Neural progenitor cell (in vitro differentiated cells): ENCODE data around the gene PMIS2.

ENCODE experiments used
- EZH2 ChIP-seq: fragments of 200-600 bp; sonication (generic); IDR thresholded peaks from 2 replicates; pipeline ENCODE4 v1.6.1; 2017; ENCODE audit warnings: antibody characterized with exemption, mild to moderate bottlenecking, moderate library complexity
- TF ChIP-seq, protein P1 (sequence below): fragments of 200-600 bp; sonication (generic); IDR thresholded peaks from 2 replicates; pipeline ENCODE4 v1.5.1; 2017; ENCODE audit warnings: antibody characterized with exemption, mild to moderate bottlenecking

DNA sequence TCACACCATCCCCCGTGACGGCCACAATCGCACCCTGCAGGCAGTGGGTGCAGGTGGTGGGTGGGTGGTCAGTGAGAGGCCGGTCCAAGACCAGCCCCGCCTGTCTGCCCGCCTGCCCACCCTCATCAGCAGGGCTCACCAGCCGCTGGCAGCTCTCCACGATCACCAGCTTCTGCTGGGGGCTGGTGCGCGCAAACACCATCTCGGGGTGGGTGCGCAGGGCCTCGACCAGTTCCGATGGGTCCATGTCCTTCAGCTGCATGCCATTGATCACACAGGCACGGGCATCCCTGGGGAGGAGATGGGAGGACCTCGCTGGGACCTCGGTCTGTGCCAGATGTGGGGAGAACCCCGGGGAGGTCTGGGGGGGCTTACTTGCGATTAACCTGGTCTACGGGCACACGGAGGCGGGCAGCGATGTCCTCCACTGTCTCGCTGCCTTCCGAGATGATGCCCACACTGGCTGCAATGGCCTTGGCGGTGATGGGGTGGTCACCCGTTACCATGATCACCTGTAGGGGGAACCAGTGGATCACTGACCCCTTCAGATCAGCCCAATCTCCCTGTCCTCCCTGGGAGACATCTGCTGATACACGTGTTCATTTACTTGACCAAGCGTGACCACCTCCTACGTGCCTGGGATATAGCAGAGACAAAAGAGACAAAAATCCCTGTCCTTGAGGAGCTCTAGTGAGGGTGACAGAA, 30.5 kb upstream of the PMIS2 start:
- TF ChIP-seq EZH2 = no peak
- TF ChIP-seq, protein P1, sequence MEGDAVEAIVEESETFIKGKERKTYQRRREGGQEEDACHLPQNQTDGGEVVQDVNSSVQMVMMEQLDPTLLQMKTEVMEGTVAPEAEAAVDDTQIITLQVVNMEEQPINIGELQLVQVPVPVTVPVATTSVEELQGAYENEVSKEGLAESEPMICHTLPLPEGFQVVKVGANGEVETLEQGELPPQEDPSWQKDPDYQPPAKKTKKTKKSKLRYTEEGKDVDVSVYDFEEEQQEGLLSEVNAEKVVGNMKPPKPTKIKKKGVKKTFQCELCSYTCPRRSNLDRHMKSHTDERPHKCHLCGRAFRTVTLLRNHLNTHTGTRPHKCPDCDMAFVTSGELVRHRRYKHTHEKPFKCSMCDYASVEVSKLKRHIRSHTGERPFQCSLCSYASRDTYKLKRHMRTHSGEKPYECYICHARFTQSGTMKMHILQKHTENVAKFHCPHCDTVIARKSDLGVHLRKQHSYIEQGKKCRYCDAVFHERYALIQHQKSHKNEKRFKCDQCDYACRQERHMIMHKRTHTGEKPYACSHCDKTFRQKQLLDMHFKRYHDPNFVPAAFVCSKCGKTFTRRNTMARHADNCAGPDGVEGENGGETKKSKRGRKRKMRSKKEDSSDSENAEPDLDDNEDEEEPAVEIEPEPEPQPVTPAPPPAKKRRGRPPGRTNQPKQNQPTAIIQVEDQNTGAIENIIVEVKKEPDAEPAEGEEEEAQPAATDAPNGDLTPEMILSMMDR = peak; percentile 57
